Neutrophil (primary cell): ENCODE results near the gene SPRED2.

Source experiments
- H3K27ac ChIP-seq: fragments of 200-600 bp; sonication (generic); 2 replicates; pipeline ENCODE4 v1.5.1; 2016; ENCODE audit warnings: mild to moderate bottlenecking, moderate library complexity
- H3K27me3 ChIP-seq: fragments of 200-600 bp; sonication (generic); 2 replicates; pipeline ENCODE4 v1.6.0; 2016; ENCODE audit warnings: mild to moderate bottlenecking
- H3K36me3 ChIP-seq: fragments of 200-600 bp; sonication (generic); 2 replicates; pipeline ENCODE4 v1.5.1; 2017
- H3K4me1 ChIP-seq, 2 experiments: fragments of 200-600 bp in 1 of 2; sonication (generic) in 1 of 2; 1 replicate in 1 of 2; 2 replicates in 1 of 2; pipeline versions ENCODE4 v1.5.1 to v1.6.1; 2013 to 2016; ENCODE audit warnings: low read depth in 1 of 2, low read length in 1 of 2, mild to moderate bottlenecking in 1 of 2, moderate library complexity in 1 of 2; ENCODE audit not compliant: control insufficient read depth in 1 of 2, insufficient read depth in 1 of 2
- H3K4me3 ChIP-seq, 2 experiments: fragments of 200-600 bp in 1 of 2; sonication (generic) in 1 of 2; 1 replicate in 1 of 2; 2 replicates in 1 of 2; pipeline ENCODE4 v1.5.1; 2013 to 2016; ENCODE audit warnings: low read depth in 1 of 2, low read length in 1 of 2, mild to moderate bottlenecking in 1 of 2, moderate library complexity in 1 of 2
- H3K9me3 ChIP-seq: fragments of 200-600 bp; sonication (generic); 2 replicates; pipeline ENCODE4 v1.5.1; 2016
- TF ChIP-seq, protein P1 (sequence below): fragments of 200-600 bp; sonication (generic); IDR thresholded peaks from 2 replicates; pipeline ENCODE4 v1.5.1; 2016; ENCODE audit warnings: antibody characterized with exemption

SPRED2 gene

DNA sequence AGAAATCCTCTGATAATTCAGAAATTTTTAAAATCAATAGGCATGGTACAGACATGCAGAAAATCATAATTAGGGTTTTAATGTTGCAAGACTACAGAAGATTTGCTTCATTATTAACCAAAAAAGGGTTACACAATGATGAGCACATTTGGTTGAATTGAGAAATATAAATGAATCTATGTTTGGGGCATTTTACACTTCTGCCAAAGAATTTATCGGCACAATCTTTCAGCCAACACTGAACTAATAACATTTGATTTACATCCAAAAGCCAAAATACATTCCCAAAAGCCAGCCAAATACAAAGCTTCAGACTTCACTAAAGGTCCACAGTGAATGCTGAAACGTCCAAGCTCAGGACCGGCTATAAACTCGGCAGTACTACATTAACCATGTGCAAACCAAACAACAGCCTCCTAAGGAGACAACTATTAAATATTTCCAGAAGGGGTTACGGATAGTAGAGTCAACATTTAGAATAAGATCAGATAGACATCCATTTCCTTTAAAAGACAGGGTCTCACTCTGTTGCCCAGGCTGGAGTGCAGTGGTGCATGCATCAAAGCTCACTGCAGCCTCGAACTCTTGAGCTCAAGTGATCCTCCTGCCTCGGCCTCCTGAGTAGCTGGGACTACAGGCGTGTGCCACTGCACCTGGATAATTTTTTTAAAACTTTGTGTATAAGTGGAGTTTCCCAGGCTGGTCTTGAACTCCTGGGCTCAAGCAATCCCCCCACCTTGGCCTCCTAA, 29.4 kb downstream of the SPRED2 start:
- TF ChIP-seq, protein P1, sequence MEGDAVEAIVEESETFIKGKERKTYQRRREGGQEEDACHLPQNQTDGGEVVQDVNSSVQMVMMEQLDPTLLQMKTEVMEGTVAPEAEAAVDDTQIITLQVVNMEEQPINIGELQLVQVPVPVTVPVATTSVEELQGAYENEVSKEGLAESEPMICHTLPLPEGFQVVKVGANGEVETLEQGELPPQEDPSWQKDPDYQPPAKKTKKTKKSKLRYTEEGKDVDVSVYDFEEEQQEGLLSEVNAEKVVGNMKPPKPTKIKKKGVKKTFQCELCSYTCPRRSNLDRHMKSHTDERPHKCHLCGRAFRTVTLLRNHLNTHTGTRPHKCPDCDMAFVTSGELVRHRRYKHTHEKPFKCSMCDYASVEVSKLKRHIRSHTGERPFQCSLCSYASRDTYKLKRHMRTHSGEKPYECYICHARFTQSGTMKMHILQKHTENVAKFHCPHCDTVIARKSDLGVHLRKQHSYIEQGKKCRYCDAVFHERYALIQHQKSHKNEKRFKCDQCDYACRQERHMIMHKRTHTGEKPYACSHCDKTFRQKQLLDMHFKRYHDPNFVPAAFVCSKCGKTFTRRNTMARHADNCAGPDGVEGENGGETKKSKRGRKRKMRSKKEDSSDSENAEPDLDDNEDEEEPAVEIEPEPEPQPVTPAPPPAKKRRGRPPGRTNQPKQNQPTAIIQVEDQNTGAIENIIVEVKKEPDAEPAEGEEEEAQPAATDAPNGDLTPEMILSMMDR, result no peak
- Histone ChIP-seq H3K9me3 (no peaks in the 10 kb centered on the region), H3K27ac (no peak overlapping the region), H3K4me3 (no peak overlapping the region), H3K27me3 (no peaks in the 10 kb centered on the region), H3K36me3 (no peaks in the 10 kb centered on the region), H3K4me1 (peaks cover 0 to 10% of the 10 kb centered on the region in 2 experiments)

DNA sequence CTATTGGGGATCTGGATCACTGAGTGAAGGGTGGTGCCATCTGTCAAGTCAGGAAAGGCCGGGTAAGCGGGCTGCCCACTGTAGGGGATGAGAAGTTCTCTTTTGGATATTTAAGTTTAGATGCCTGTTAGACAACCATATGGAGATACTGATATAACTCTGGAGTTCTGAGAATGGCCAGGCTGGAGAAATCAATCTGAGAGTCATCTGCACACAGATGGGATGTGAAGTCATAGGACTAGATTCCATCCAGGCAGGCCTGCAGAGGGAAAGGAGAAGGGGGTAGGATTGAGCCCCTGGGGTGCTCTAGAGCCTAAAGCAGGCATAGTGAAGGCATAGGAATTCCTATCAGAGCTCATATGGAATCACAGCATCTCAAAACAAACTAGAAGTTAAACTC, 30.1 kb downstream of the SPRED2 start:
- Histone ChIP-seq H3K9me3 (no peaks in the 10 kb centered on the region), H3K27me3 (no peaks in the 10 kb centered on the region), H3K36me3 (no peaks in the 10 kb centered on the region), H3K27ac (no peak overlapping the region), H3K4me1 (peaks cover 0 to 10% of the 10 kb centered on the region in 2 experiments), H3K4me3 (no peak overlapping the region)
- TF ChIP-seq, protein P1, result no peak

DNA sequence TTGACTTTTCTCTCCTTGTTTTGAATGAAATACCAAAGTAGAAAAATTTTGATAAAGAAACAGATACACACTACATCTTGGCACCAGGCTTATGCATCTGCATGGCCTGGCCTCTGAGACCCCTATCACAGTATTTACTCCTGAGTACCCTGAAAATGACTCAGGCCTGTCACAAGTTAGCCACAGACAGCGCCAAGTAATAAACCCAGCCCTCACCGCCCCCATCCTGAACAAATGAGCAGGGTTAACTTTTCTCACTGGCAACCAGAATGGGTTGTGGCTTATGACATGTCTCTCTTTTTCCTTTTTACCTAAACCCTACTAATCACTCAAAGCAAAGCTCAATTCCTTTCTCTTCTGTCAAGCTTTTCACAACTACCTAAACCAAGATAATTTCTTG, 35.3 kb downstream of the SPRED2 start:
- TF ChIP-seq, protein P1, result no peak
- Histone ChIP-seq H3K27me3 (no peaks in the 10 kb centered on the region), H3K4me1 (no peaks in the 10 kb centered on the region), H3K27ac (no peak overlapping the region), H3K9me3 (no peaks in the 10 kb centered on the region), H3K4me3 (no peak overlapping the region), H3K36me3 (no peaks in the 10 kb centered on the region)

DNA sequence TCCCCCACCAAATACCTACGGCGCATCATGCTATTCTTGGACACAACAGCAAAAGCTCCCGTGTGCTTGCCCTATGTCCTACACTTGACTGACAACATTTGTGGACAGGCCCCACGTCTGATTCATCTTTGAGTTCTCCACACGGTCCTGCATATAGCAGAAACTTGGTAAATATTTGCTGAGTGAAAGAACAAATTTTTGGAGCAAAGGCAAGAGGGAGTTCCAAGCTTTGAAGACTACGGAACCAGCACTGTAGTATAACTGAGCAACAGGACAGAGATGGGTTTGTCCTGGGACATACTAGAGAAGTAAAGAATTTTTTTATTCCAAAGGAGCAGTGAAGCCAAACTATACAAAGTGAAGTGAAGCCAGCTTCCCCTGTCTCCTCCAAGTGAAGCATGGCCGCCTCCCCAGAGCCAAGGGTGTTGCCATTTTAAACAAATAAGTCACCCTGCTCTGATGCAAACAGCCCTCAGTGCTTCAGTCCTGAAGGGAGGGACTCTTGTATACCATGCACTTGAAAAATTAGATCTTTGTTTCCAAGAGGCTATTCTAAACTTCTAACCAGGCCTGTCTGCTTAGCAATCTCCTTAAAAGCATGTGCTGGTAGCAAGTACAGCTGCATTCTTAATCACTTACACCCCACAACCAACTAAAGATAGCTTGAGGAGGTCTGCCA, 35.9 kb downstream of the SPRED2 start:
- Histone ChIP-seq H3K9me3 (no peaks in the 10 kb centered on the region), H3K4me3 (no peak overlapping the region), H3K36me3 (no peaks in the 10 kb centered on the region), H3K4me1 (no peaks in the 10 kb centered on the region), H3K27ac (no peak overlapping the region), H3K27me3 (no peaks in the 10 kb centered on the region)
- TF ChIP-seq, protein P1, result no peak

DNA sequence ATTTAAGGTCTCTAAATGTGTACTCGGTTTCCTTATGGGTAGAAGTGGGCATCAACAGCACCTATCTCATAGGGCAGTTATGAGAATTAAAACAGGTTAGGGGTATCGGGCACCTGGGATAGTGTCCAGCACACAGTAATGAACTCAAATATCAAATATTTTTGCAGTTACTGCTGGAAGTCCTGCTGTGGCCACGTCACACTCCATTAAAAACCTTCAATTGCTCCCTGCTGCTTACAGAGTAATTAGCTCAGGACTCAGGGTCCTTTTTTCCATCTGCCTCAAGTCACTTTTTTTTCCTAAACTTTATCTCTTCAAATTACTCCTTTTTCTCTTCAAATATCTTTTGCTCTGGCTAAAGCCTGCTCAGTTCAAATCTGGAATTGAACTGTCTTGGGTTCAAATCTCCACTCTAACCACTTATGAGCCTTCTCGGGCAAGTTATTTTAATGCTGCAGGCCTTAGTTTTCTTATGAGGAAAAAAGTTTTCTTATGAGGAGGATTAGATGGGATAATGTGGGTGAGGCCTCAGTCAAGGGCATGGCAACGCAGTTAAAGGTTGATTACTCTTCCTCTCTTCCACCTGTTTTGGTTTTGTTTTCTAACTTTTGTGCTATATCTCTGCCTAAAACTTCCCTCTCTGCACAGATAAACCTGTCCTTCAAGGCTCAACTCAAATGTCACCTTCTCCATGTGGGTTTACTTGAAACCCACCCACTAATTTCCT, 36.6 kb downstream of the SPRED2 start:
- Histone ChIP-seq H3K4me1 (no peaks in the 10 kb centered on the region), H3K36me3 (no peaks in the 10 kb centered on the region), H3K9me3 (no peaks in the 10 kb centered on the region), H3K4me3 (no peak overlapping the region), H3K27ac (no peak overlapping the region), H3K27me3 (no peaks in the 10 kb centered on the region)
- TF ChIP-seq, protein P1, result no peak
